Trophoblast cell (in vitro differentiated cells and primary cell): Measurements from ENCODE around the gene MARK1.
A peak's percentile ranks its signal among the peaks of the same experiment; 100 is the strongest.
"Not testable (repeated sequence)": the region's sequence is repeated elsewhere in the genome, so short reads cannot be mapped to it uniquely, and the experiment has no call there.

Source experiments
- DNase-seq, 2 donors: peaks; one replicate each; pipeline ENCODE4 v3.0.0-alpha.2; 2016
- H2AFZ ChIP-seq: 2 replicates; pipeline ENCODE4 v1.6.1; 2013; ENCODE audit warnings: low read length, moderate library complexity, mild to moderate bottlenecking; ENCODE audit not compliant: insufficient read depth, poor library complexity
- H2AK5ac ChIP-seq: 2 replicates; pipeline ENCODE4 v1.6.1; 2013; ENCODE audit warnings: mild to moderate bottlenecking, low read length
- H2BK120ac ChIP-seq: 2 replicates; pipeline ENCODE4 v1.6.1; 2013; ENCODE audit warnings: low read length, mild to moderate bottlenecking, moderate library complexity; ENCODE audit not compliant: insufficient read depth, poor library complexity
- H2BK12ac ChIP-seq: 2 replicates; pipeline ENCODE4 v1.6.1; 2013; ENCODE audit warnings: mild to moderate bottlenecking, low read length, moderate library complexity
- H2BK5ac ChIP-seq: 2 replicates; pipeline ENCODE4 v1.6.1; 2013; ENCODE audit warnings: low read length, low read depth, moderate library complexity, mild to moderate bottlenecking; ENCODE audit not compliant: poor library complexity
- H3K14ac ChIP-seq: 2 replicates; pipeline ENCODE4 v1.6.1; 2013; ENCODE audit warnings: mild to moderate bottlenecking, low read length
- H3K18ac ChIP-seq: 2 replicates; pipeline ENCODE4 v1.6.1; 2013; ENCODE audit warnings: mild to moderate bottlenecking, low read length
- H3K23ac ChIP-seq: 2 replicates; pipeline ENCODE4 v1.6.1; 2013; ENCODE audit warnings: low read length
- H3K27ac ChIP-seq: 2 replicates; pipeline ENCODE4 v1.5.1; 2013; ENCODE audit warnings: low read depth, mild to moderate bottlenecking, inconsistent platforms, low read length, moderate library complexity
- H3K27me3 ChIP-seq: 2 replicates; pipeline ENCODE4 v1.6.1; 2013; ENCODE audit warnings: inconsistent platforms, mild to moderate bottlenecking, low read length, moderate library complexity; ENCODE audit not compliant: insufficient read depth
- H3K36me3 ChIP-seq, 2 experiments: 1 replicate in 1 of 2; 2 replicates in 1 of 2; pipeline ENCODE4 v1.6.1; 2013; ENCODE audit warnings: low read length in 2 of 2, mild to moderate bottlenecking in 2 of 2, moderate library complexity in 1 of 2; ENCODE audit not compliant: insufficient read depth in 2 of 2, control insufficient read depth in 1 of 2
- H3K4ac ChIP-seq: 2 replicates; pipeline ENCODE4 v1.6.1; 2013; ENCODE audit warnings: low read depth, mild to moderate bottlenecking, low read length, moderate library complexity
- H3K4me1 ChIP-seq, 2 experiments: 1 replicate in 1 of 2; 2 replicates in 1 of 2; pipeline ENCODE4 v1.6.1; 2013; ENCODE audit warnings: low read length in 2 of 2, mild to moderate bottlenecking in 2 of 2, moderate library complexity in 1 of 2; ENCODE audit not compliant: insufficient read depth in 2 of 2, control insufficient read depth in 1 of 2
- H3K4me2 ChIP-seq: 2 replicates; pipeline ENCODE4 v1.6.1; 2013; ENCODE audit warnings: inconsistent platforms, mild to moderate bottlenecking, low read length, moderate library complexity
- H3K4me3 ChIP-seq: 2 replicates; pipeline ENCODE4 v1.5.1; 2013; ENCODE audit warnings: mild to moderate bottlenecking, low read depth, low read length, inconsistent platforms
- H3K79me1 ChIP-seq: one replicate; pipeline ENCODE4 v1.6.1; 2013; ENCODE audit warnings: low read length
- H3K79me2 ChIP-seq: 2 replicates; pipeline ENCODE4 v1.6.1; 2013; ENCODE audit warnings: low read length, mild to moderate bottlenecking; ENCODE audit not compliant: control insufficient read depth, insufficient read depth, poor library complexity
- H3K9ac ChIP-seq: 2 replicates; pipeline ENCODE4 v1.6.1; 2013; ENCODE audit warnings: mild to moderate bottlenecking, low read length
- H3K9me3 ChIP-seq: 2 replicates; pipeline ENCODE4 v1.6.1; 2013; ENCODE audit warnings: low read depth, mild to moderate bottlenecking, control low read depth, inconsistent platforms, low read length; ENCODE audit not compliant: insufficient read depth
- H4K12ac ChIP-seq: 2 replicates; pipeline ENCODE4 v1.6.1; 2013; ENCODE audit warnings: low read depth, mild to moderate bottlenecking, low read length, moderate library complexity
- H4K8ac ChIP-seq: 2 replicates; pipeline ENCODE4 v1.6.1; 2013; ENCODE audit warnings: low read depth, mild to moderate bottlenecking, low read length, moderate library complexity
- H4K91ac ChIP-seq: one replicate; pipeline ENCODE4 v1.6.1; 2013; ENCODE audit warnings: low read depth, mild to moderate bottlenecking, low read length, moderate library complexity
- WGBS: extraction: QIAGEN DNeasy Blood & Tissue Kit; methylation state at CpG from one replicate; pipeline ENCODE4 v1.1.7; 2013; ENCODE audit warnings: missing lambda C conversion rate; ENCODE audit not compliant: insufficient read length, insufficient coverage; ENCODE audit errors: extremely low coverage; 5-methylcytosine and 5-hydroxymethylcytosine counted together

Gene MARK1

DNA sequence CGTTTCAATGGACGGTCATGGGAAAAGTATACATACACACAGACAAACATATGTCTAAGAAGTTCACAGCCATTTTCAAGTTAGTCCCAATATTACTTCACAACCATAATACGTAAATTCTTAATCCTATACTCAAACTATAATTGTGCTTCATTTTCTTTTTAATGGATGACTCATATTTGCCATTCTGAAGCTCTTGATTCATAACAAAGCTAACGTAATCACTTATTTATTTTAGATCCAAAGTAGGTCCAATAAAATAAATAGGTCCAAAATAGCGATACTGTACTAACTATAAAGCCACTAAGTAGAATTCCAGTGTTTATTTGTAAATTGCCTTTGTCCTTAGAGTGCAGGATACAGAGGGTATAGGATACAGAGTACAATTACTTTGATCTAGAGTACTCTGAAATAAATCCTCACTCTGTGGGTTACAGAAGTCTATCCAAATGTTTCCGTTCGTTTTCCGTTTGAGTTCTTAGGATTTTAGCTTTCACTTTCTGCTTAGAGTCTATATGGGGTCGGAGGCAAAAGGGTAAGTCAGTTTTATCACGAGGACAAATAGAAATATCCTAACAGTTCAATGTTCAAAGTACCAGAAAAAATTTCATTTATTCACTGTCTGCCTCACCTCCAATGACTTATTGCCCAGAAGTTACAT, 153.4 kb downstream of the MARK1 start:
- H3K4me1 ChIP-seq, result no peaks in the 10 kb centered on the region
- no peak overlapping the region for H3K27ac ChIP-seq
- H2BK120ac ChIP-seq, result no peak overlapping the region
- H3K4me2 ChIP-seq, result no peak overlapping the region
- no peaks in the 10 kb centered on the region for H3K36me3 ChIP-seq
- WGBS, result no CpG with 5 or more reads among the region's 10 CpGs
- no peaks in the 10 kb centered on the region for H3K27me3 ChIP-seq
- H2BK5ac ChIP-seq, result no peak overlapping the region
- H3K14ac ChIP-seq, result no peak overlapping the region
- no peak overlapping the region for H2AFZ ChIP-seq
- no peak overlapping the region for H4K8ac ChIP-seq
- H3K79me2 ChIP-seq, result no peaks in the 10 kb centered on the region
- no peak overlapping the region for H4K12ac ChIP-seq
- peaks cover 1% of the 10 kb centered on the region for H3K9me3 ChIP-seq
- H3K4ac ChIP-seq, result no peak overlapping the region
- no peak for DNase-seq
- no peak overlapping the region for H3K23ac ChIP-seq
- no peak overlapping the region for H2BK12ac ChIP-seq
- no peaks in the 10 kb centered on the region for H3K79me1 ChIP-seq
- no peak overlapping the region for H3K4me3 ChIP-seq
- no peak overlapping the region for H4K91ac ChIP-seq
- H2AK5ac ChIP-seq, result no peak overlapping the region
- H3K9ac ChIP-seq, result no peak overlapping the region
- H3K18ac ChIP-seq, result no peak overlapping the region

DNA sequence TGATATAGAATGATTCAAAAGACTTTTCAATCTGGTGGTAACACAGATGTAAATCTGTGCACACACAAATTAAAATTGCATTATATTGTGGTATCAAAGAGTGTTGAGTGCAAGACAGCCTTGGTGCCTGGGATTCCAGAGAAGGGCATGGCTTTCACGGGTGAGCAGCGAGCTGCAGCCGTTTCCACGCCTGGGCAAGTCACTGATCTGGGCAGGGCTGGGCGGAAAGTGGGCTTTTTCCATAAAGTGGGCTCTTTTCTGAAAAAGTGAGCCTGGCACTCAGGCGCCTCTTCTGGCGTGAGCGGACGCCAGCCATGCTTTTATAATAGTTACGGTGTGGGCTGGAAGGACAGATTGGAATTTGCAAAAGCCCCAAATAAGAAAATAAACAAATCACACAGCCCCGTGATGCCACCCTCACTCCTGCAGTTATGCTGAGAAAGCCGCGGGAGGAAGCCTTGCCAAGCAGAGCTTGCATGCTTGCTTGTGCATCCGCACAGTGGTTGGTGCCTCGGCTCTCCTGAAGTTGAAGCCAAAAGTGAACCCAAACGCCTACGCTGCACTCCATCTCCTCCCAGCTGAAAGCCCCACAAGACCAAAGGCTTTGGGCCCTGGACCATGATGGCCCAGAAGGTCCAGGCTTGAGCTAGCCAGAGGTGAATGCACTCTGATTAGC, 155.1 kb downstream of the MARK1 start:
- Histone ChIP-seq H3K9me3 (peaks cover 1% of the 10 kb centered on the region), H2BK12ac (no peak overlapping the region), H3K79me1 (no peaks in the 10 kb centered on the region), H4K12ac (no peak overlapping the region), H3K27ac (no peak overlapping the region), H3K18ac (no peak overlapping the region), H3K79me2 (no peaks in the 10 kb centered on the region), H4K91ac (no peak overlapping the region), H3K4me3 (no peak overlapping the region), H3K14ac (no peak overlapping the region), H2BK120ac (no peak overlapping the region), H3K4me2 (no peak overlapping the region), H4K8ac (no peak overlapping the region), H2AFZ (no peak overlapping the region), H3K23ac (no peak overlapping the region), H2BK5ac (no peak overlapping the region), H3K4me1 (no peaks in the 10 kb centered on the region), H2AK5ac (no peak overlapping the region), H3K4ac (no peak overlapping the region), H3K36me3 (no peaks in the 10 kb centered on the region), H3K9ac (no peak overlapping the region), H3K27me3 (no peaks in the 10 kb centered on the region)
- WGBS, result no CpG with 5 or more reads among the region's 17 CpGs
- DNase-seq, result no peak

DNA sequence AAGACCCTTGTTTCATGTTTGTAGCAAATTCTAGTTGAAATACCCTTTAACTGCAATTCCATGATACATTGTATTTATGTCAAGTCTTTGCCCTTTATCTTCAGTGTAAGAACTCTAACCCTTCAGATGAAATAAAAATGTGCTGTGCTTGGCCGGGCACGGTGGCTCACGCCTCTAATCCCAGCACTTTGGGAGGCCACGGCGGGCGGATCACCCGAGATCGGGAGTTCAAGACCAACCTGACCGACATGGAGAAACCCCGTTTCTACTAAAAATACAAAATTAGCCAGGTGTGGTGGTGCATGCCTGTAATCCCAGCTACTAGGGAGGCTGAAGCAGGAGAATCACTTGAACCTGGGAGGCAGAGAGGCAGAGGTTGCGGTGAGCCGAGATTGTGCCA, 155.8 kb downstream of the MARK1 start:
- H3K4me1 ChIP-seq, H2BK12ac ChIP-seq, H3K23ac ChIP-seq, H4K91ac ChIP-seq, H3K4me2 ChIP-seq, H3K18ac ChIP-seq, H3K9me3 ChIP-seq, H2AK5ac ChIP-seq, H2AFZ ChIP-seq, H2BK120ac ChIP-seq, H3K27me3 ChIP-seq, H4K12ac ChIP-seq, H4K8ac ChIP-seq, H3K9ac ChIP-seq, H3K4me3 ChIP-seq, H3K14ac ChIP-seq, H3K79me2 ChIP-seq, DNase-seq, H3K27ac ChIP-seq, H3K4ac ChIP-seq, H3K36me3 ChIP-seq, H2BK5ac ChIP-seq, H3K79me1 ChIP-seq: not testable (repeated sequence)
- WGBS, result no CpG with 5 or more reads among the region's 12 CpGs

DNA sequence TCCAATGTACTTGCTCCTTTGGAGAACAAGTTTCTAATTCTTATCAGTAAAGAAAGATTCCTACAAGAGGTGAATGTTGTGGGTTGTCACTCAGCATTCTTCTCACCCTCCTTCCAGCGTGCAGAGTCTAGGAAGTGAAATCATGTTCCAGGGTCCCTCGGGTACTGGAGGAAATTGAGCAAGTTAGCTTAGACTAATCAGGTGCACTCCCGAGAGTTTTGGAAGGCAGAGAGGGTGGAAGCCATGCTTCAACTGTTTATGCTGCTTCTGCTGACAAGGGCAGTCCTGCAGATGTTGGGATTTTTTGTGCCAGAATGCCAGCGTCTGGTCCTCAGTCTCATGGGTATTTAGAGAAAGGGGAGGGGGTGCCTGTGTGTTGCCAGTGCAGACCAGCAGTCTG, 157.0 kb downstream of the MARK1 start:
- Histone ChIP-seq H3K79me1 (no peaks in the 10 kb centered on the region), H3K23ac (no peak overlapping the region), H3K4me1 (peaks cover under 1 to 3% of the 10 kb centered on the region in 2 experiments), H3K4me3 (no peak overlapping the region), H2BK120ac (no peak overlapping the region), H2AK5ac (no peak overlapping the region), H3K4ac (no peak overlapping the region), H4K91ac (no peak overlapping the region), H2AFZ (no peak overlapping the region), H3K36me3 (no peaks in the 10 kb centered on the region), H3K9ac (no peak overlapping the region), H3K9me3 (peaks cover 1% of the 10 kb centered on the region), H3K79me2 (no peaks in the 10 kb centered on the region), H3K18ac (no peak overlapping the region), H4K12ac (no peak overlapping the region), H2BK5ac (no peak overlapping the region), H3K4me2 (no peak overlapping the region), H3K14ac (no peak overlapping the region), H3K27me3 (no peaks in the 10 kb centered on the region), H3K27ac (no peak overlapping the region), H4K8ac (no peak overlapping the region), H2BK12ac (no peak overlapping the region)
- DNase-seq, result peak in 1 of 2 donors; percentile 19
- no CpG with 5 or more reads among the region's 4 CpGs for WGBS
